ENCODE results near the gene LZTS2.
A peak's percentile ranks its signal among the peaks of the same experiment; 100 is the strongest.
"Not testable (repeated sequence)": the region's sequence is repeated elsewhere in the genome, so short reads cannot be mapped to it uniquely, and the experiment has no call there.

The LZTS2 gene

DNA sequence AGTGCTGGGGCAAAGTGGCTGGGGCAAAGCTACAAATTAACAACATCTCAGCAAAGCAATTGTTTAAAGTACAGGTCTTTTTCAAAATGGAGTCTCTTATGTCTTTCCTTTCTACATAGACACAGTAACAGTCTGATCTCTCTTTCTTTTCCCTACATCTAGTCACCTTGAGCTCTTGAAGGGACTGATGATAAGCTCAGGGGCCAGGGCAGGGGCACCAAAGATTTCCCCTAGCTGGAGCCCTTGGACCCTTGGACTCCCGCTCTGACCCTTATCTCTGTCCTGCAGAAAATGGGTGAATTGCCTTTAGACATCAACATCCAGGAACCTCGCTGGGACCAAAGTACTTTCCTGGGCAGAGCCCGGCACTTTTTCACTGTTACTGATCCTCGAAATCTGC is 34.8 kb downstream of the LZTS2 start:
- not testable (repeated sequence) for DNase-seq

DNA sequence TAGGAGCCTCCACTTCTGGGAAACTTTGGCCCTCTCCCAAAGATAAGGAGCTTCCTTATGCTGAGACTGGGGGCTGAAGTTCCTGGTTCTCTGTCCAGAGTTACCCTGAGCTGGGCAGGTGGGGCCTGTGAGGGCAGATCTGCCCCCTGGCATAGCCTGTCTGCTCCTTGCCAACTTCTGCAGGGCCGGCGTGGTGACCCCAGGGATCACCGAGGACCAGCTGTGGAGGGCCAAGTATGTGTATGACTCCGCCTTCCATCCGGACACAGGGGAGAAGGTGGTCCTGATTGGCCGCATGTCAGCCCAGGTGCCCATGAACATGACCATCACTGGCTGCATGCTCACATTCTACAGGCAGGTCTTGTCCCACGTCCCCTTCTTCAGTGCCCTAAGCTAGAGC is 35.7 kb downstream of the LZTS2 start:
- DNase-seq = no peak

- DNase-seq = no peak
Observed at GRCh38 chr10:101035916-101036702, 36.5 kb downstream of the LZTS2 start.

- DNase-seq = no peak
Observed at GRCh38 chr10:101036726-101037125, 37.1 kb downstream of the LZTS2 start.

DNA sequence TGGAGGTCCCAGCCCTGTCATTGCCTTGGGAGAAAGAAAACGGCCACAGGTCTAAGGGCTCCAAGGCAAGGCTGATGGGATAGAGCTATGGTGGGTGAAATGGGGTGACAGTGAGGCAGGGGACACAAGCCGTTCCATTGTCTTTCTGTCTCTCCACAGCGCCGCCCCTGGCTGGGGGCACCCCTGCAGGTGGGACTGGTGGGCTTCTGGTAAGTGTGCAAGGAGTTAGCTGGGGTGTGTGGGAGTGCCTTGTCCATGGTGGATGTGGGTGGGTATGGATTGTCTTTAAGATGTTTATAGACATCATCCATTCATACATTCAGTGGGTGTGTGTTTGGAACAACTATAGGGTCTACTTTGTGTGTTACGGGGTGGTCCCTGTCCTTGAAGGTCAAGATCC is 38.9 kb downstream of the LZTS2 start:
- no peak for DNase-seq

DNA sequence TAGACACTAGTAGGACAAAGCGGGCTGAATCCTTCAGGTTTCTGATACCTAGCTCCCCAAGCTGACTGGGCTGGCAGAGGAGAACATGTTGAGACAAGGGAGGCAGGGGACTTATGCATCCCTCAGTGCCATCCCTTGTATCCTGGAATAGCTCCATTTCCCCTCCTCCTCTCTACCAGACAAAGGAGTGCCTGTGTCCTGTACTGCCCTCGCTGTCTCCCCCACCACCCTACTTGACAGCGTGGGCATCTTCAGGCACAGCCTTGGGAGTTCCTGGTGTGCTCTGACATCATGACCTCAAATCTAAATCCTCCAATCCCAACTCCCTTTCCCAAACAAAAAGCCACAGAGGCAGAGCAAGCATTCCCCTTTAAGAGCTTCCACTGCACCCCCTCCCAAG is 40.5 kb downstream of the LZTS2 start:
- DNase-seq = no peak

GRCh38 chr10:101040851-101041250 is 41.2 kb downstream of the LZTS2 start:
- DNase-seq = no peak

DNA sequence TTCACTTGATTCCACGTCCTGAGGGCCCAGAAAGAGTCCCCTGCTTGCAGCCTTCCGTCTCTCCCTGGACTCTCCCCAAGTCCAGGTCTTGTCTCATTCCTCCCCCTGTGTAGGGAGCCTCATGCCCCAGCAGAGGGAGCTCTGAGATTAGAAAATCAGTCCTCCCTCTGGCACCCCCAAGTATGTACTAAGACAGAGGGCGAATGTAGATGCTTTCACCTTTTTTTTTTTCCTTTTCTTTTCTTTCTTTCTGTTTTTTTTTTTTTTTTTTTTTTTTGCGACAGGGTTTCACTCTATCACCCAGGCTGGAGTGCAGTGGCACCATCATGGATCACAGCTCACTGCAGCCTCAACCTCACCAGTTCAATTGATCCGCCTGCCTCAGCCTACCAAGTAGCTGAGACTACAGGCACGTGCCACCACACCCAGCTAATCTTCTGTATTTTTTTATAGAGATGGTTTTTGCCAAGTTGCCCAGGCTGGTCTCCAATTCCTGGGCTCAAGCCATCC is 41.7 kb downstream of the LZTS2 start:
- DNase-seq = peak; percentile 80 to 82

- DNase-seq = no peak
Observed at GRCh38 chr10:101042118-101042517, 42.5 kb downstream of the LZTS2 start.

GRCh38 chr10:101042667-101043362 is 43.2 kb downstream of the LZTS2 start:
- DNase-seq = peak; percentile 95 to 96

GRCh38 chr10:101043363-101043707 is 43.7 kb downstream of the LZTS2 start:
- no peak for DNase-seq

- DNase-seq = no peak
Observed at GRCh38 chr10:101044117-101044516, 44.5 kb downstream of the LZTS2 start.

GRCh38 chr10:101046332-101047238 is 47.0 kb downstream of the LZTS2 start:
- no peak for DNase-seq

DNA sequence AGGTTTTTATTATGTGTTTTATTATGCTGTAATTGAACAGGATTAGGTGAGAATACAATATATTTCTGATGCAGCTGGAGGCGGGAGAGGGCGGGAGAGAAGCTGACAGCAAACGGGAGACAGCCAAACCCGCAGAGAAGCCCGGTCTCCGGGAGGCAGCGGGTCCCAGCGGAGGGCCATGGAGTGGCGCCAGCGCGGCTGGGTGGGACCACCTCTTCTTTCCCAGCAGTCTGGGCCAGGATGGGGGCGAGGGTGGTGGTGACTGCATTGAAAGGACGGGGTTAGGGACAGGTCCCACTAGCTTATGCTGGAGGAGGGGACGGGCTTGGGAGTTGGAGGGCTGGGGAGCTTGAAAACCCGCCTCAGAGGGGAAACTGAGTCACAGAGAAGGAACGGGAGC is 47.7 kb downstream of the LZTS2 start:
- no peak for DNase-seq

- DNase-seq = no peak
Observed at GRCh38 chr10:101047961-101048892, 48.6 kb downstream of the LZTS2 start.

DNA sequence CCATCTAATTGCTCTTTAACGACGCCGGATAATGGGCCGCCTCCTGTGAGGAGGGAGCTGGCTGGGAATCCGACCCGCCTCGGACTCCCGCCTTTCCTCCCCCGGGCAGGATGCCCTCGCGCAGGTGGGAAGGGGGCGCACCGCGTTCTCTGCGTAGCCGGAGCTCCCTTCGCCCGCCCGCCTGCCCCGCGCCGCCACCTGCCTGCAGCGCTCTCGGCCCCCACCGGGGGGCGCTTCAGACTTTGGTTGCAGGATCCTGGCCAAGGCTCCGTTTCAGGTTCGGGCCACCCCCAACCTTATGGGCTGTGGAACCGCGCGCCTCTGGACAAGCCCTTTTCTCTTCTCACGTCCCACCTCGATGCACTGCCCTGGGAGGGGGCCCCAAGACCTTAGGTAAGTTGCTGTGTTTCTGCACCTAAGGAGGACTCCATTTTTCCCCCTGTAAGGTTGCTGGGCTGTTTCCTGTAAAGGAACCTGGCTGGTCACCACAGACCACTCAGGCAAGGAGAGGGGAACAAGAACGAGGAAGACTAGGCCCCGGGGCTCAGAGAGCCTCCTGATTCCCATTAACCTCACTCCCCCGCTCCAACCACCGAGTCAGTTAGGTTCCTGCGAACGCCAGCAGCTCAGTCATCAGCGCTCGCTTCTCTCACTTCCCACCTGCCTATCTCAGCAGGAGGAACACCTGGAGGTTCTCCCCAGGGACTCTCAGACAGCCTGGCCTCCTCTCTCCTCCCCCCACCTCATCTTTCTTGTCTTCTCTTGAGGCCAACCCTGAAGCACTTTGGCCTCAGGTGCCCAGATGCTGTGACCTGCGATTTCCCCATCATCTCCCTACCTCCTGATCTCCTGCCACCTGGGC is 50.8 kb downstream of the LZTS2 start:
- peak; percentile 90 to 91 for DNase-seq

DNA sequence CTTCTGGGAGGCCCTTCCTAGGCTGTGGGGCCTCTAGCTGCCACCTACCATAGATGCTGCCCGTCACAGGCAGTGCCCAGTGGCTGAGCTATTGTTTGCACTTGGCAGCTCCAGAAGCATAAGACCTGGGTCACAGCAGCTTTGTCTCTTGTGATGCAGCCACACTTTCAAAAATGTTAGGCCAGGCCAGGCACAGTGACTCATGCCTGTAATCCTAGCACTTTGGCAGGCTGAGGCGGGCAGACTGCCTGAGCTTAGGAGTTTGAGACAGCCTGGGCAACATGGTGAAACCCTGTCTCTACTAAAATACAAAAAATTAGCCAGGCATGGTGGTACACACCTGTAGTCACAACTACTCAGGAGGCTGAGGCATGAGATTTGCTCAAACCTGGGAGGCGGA is 52.7 kb downstream of the LZTS2 start:
- no peak for DNase-seq

DNA sequence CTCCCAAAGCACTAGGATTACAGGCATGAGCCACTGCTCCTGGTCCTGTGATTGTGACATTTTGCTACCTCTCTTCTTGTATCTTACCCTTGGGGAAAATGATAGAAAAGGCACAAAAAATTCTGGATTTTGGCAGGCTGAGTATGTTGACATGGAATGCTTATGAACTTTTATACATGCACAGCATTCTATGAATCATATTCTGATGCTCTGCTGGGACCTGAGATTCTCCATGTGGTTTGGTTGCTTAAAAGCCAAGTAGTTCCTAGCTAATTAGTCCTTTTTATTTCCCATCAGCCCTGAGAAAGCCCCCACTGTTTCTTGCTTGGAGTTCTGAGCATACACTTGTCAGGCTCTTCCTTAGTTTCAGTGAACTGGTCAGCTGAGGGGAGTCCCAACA is 53.9 kb downstream of the LZTS2 start:
- no peak for DNase-seq

GRCh38 chr10:101054351-101054750 is 54.7 kb downstream of the LZTS2 start:
- DNase-seq = no peak

GRCh38 chr10:101054876-101055275 is 55.3 kb downstream of the LZTS2 start:
- no peak for DNase-seq

DNA sequence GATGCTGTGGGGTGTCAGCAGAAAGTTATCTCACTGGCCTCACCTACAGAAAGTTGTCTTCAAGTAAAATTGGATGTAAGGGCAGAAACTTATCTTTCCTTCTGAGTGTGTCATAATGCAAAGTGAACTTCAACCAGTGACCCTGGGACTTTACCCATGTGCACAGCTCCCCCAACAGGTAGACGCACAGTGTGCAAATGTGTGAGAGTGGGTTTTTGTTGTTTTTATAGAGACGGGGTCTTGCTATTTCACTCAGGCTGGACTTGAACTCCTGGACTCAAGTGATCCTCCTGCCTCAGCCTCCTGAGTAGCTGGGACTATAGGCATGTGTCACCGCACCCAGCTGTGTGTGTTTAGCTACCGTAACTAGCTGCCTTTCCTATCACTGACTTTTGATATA is 55.8 kb downstream of the LZTS2 start:
- DNase-seq = no peak
